HG02870 (cell line): ENCODE measurements around the gene CDH13.
A peak's percentile ranks its signal among the peaks of the same experiment; 100 is the strongest.

Experiments used
- ATAC-seq: cut with Tn5 transposase; IDR thresholded peaks from one replicate; pipeline ENCODE4 v1.9.1; 2021; ENCODE audit warnings: mild to moderate bottlenecking, moderate library complexity; ENCODE audit not compliant: unreplicated experiment

Gene CDH13

GRCh38 chr16:83807327-83807709 is 1180.5 kb downstream of the CDH13 start:
- ATAC-seq = no peak

- ATAC-seq = peak; percentile 89
Observed at GRCh38 chr16:83807710-83808572, 1181.2 kb downstream of the CDH13 start, which contains the start of gene HSBP1. Gene HSBP1, plus strand, starts transcription at chr16:83807978. Its CDS starts 99 bp downstream, at chr16:83808077.

- no peak for ATAC-seq
Observed at GRCh38 chr16:83808573-83809014, 1181.8 kb downstream of the CDH13 start.

GRCh38 chr16:83809092-83809491 is 1182.3 kb downstream of the CDH13 start:
- ATAC-seq = no peak

- no peak for ATAC-seq
Observed at GRCh38 chr16:83810901-83811300, 1184.1 kb downstream of the CDH13 start.

GRCh38 chr16:83813823-83814658 is 1187.3 kb downstream of the CDH13 start:
- no peak for ATAC-seq

- no peak for ATAC-seq
Observed at GRCh38 chr16:83814659-83814985, 1187.9 kb downstream of the CDH13 start.

- ATAC-seq = no peak
Observed at GRCh38 chr16:83817022-83817421, 1190.3 kb downstream of the CDH13 start.

GRCh38 chr16:83818276-83818675 is 1191.5 kb downstream of the CDH13 start:
- ATAC-seq = no peak

GRCh38 chr16:83819361-83819760 is 1192.6 kb downstream of the CDH13 start:
- ATAC-seq = no peak

GRCh38 chr16:83826146-83826913 is 1199.6 kb downstream of the CDH13 start:
- ATAC-seq = no peak

- no peak for ATAC-seq
Observed at GRCh38 chr16:83830091-83830768, 1203.5 kb downstream of the CDH13 start.

GRCh38 chr16:83830769-83831455 is 1204.1 kb downstream of the CDH13 start:
- no peak for ATAC-seq

GRCh38 chr16:83831456-83831987 is 1204.8 kb downstream of the CDH13 start:
- no peak for ATAC-seq

GRCh38 chr16:83833921-83834320 is 1207.2 kb downstream of the CDH13 start:
- no peak for ATAC-seq

- no peak for ATAC-seq
Observed at GRCh38 chr16:83835586-83836566, 1209.1 kb downstream of the CDH13 start.

- ATAC-seq = no peak
Observed at GRCh38 chr16:83837566-83837965, 1210.8 kb downstream of the CDH13 start.

GRCh38 chr16:83838151-83838550 is 1211.4 kb downstream of the CDH13 start:
- no peak for ATAC-seq

GRCh38 chr16:83839561-83839960 is 1212.8 kb downstream of the CDH13 start:
- no peak for ATAC-seq
